ENCODE measurements around the gene HRH1.

HRH1 gene

GRCh38 chr3:11284011-11284410 is 129.7 kb downstream of the HRH1 start:
- Histone ChIP-seq H3K4me1 (ENCODE audit: control insufficient read depth, insufficient read depth, low read length, poor library complexity, severe bottlenecking) (peaks cover 23% of the 10 kb centered on the region), H3K4me3 (ENCODE audit: extremely low read depth, insufficient read depth, low read length, poor library complexity, severe bottlenecking) (no peak overlapping the region), H3K9me3 (ENCODE audit: control insufficient read depth, low read length) (no peaks in the 10 kb centered on the region), H3K27ac (ENCODE audit: low read depth, low read length, severe bottlenecking) (no peak overlapping the region), H3K36me3 (ENCODE audit: control insufficient read depth, insufficient read depth, low read length) (peaks cover 34% of the 10 kb centered on the region)
- no CpG with 5 or more reads among the region's 1 CpG for WGBS, 2 experiments (ENCODE audit: insufficient coverage in 2 of 2)

DNA sequence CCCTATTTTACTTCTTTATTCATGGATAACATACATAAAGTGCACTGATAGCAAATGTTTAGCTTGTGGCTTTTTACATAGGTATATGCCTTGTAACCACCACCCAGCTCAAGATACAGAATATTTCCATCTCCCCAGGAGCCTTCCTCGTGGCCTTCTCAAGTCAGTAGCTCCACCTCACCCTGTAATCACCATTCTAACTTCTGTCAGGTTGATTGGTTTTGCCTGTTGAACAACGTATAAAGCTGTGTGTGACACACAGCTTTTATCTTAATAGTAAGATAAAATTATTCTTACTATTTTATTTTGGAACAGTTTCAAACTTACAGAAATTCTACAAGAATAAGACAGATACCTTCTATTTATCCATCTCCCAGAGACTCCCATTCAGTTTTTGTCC is 131.2 kb downstream of the HRH1 start:
- H3K9me3 ChIP-seq (ENCODE audit: control insufficient read depth, low read length), result no peaks in the 10 kb centered on the region
- WGBS, 2 experiments (ENCODE audit: insufficient coverage in 2 of 2), result 89% methylated on average over 1 of the region's 2 CpGs; no CpG with 5 or more reads in 1 of the 2 experiments

DNA sequence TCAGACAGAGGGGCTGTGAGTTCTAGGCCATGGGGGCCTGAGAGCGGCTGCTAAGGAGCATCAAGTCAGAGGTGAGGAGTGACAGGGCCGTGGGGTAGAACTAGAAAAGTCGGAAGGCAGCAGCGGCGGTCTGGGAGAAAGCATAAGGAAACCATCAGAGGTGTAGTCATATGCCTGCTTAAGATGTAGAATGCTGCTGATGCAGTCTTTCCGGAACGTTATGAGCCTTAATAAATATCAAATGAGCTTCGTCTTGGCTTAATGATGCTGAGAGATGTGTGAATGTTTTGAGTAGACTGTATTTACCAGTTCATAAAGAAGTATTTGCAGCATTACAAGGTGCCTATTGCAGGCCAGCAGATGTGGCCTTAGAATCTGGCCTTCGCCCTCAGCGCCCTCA is 133.1 kb downstream of the HRH1 start:
- H3K27ac ChIP-seq (ENCODE audit: low read depth, low read length, severe bottlenecking), result peak overlapping the region; percentile 85

More for the DNA sequence above, 131.2 kb downstream of the HRH1 start:
- no peak overlapping the region for H3K27ac ChIP-seq (ENCODE audit: low read depth, low read length, severe bottlenecking)
- H3K36me3 ChIP-seq (ENCODE audit: control insufficient read depth, insufficient read depth, low read length), result peaks cover 34% of the 10 kb centered on the region
- H3K4me3 ChIP-seq (ENCODE audit: extremely low read depth, insufficient read depth, low read length, poor library complexity, severe bottlenecking), result no peak overlapping the region
- H3K4me1 ChIP-seq (ENCODE audit: control insufficient read depth, insufficient read depth, low read length, poor library complexity, severe bottlenecking), result peaks cover 36% of the 10 kb centered on the region

GRCh38 chr3:11288021-11288491 is 133.8 kb downstream of the HRH1 start:
- Histone ChIP-seq H3K9me3 (ENCODE audit: control insufficient read depth, low read length) (no peaks in the 10 kb centered on the region), H3K27ac (ENCODE audit: low read depth, low read length, severe bottlenecking) (peak overlapping the region; percentile 85), H3K4me1 (ENCODE audit: control insufficient read depth, insufficient read depth, low read length, poor library complexity, severe bottlenecking) (peaks cover 40% of the 10 kb centered on the region), H3K36me3 (ENCODE audit: control insufficient read depth, insufficient read depth, low read length) (peaks cover 18% of the 10 kb centered on the region), H3K4me3 (ENCODE audit: extremely low read depth, insufficient read depth, low read length, poor library complexity, severe bottlenecking) (no peak overlapping the region)
- 86 to 100% methylated on average over 1 of the region's 2 CpGs for WGBS, 2 experiments (ENCODE audit: insufficient coverage in 2 of 2)

More for the DNA sequence above, 133.1 kb downstream of the HRH1 start:
- H3K4me3 ChIP-seq (ENCODE audit: extremely low read depth, insufficient read depth, low read length, poor library complexity, severe bottlenecking), result no peak overlapping the region
- H3K9me3 ChIP-seq (ENCODE audit: control insufficient read depth, low read length), result no peaks in the 10 kb centered on the region
- peaks cover 40% of the 10 kb centered on the region for H3K4me1 ChIP-seq (ENCODE audit: control insufficient read depth, insufficient read depth, low read length, poor library complexity, severe bottlenecking)
- WGBS, 2 experiments (ENCODE audit: insufficient coverage in 2 of 2), result 94 to 99% methylated on average over 8 of the region's 10 CpGs
- H3K36me3 ChIP-seq (ENCODE audit: control insufficient read depth, insufficient read depth, low read length), result peaks cover 25% of the 10 kb centered on the region

GRCh38 chr3:11288786-11289637 is 134.7 kb downstream of the HRH1 start:
- no peak overlapping the region for H3K4me3 ChIP-seq (ENCODE audit: extremely low read depth, insufficient read depth, low read length, poor library complexity, severe bottlenecking)
- H3K4me1 ChIP-seq (ENCODE audit: control insufficient read depth, insufficient read depth, low read length, poor library complexity, severe bottlenecking), result peaks cover 40% of the 10 kb centered on the region
- H3K27ac ChIP-seq (ENCODE audit: low read depth, low read length, severe bottlenecking), result peak overlapping the region; percentile 94
- 81 to 97% methylated on average over 2 to 4 of the region's 7 CpGs for WGBS, 2 experiments (ENCODE audit: insufficient coverage in 2 of 2)
- H3K36me3 ChIP-seq (ENCODE audit: control insufficient read depth, insufficient read depth, low read length), result peaks cover 9% of the 10 kb centered on the region
- H3K9me3 ChIP-seq (ENCODE audit: control insufficient read depth, low read length), result no peaks in the 10 kb centered on the region

GRCh38 chr3:11289864-11290263 is 135.6 kb downstream of the HRH1 start:
- no peaks in the 10 kb centered on the region for H3K9me3 ChIP-seq (ENCODE audit: control insufficient read depth, low read length)
- H3K4me1 ChIP-seq (ENCODE audit: control insufficient read depth, insufficient read depth, low read length, poor library complexity, severe bottlenecking), result peaks cover 40% of the 10 kb centered on the region
- peaks cover 3% of the 10 kb centered on the region for H3K36me3 ChIP-seq (ENCODE audit: control insufficient read depth, insufficient read depth, low read length)
- 93% methylated on average over 2 of the region's 3 CpGs; no CpG with 5 or more reads in 1 of the 2 experiments for WGBS, 2 experiments (ENCODE audit: insufficient coverage in 2 of 2)
- H3K4me3 ChIP-seq (ENCODE audit: extremely low read depth, insufficient read depth, low read length, poor library complexity, severe bottlenecking), result no peak overlapping the region
- peak overlapping the region; percentile 94 for H3K27ac ChIP-seq (ENCODE audit: low read depth, low read length, severe bottlenecking)

DNA sequence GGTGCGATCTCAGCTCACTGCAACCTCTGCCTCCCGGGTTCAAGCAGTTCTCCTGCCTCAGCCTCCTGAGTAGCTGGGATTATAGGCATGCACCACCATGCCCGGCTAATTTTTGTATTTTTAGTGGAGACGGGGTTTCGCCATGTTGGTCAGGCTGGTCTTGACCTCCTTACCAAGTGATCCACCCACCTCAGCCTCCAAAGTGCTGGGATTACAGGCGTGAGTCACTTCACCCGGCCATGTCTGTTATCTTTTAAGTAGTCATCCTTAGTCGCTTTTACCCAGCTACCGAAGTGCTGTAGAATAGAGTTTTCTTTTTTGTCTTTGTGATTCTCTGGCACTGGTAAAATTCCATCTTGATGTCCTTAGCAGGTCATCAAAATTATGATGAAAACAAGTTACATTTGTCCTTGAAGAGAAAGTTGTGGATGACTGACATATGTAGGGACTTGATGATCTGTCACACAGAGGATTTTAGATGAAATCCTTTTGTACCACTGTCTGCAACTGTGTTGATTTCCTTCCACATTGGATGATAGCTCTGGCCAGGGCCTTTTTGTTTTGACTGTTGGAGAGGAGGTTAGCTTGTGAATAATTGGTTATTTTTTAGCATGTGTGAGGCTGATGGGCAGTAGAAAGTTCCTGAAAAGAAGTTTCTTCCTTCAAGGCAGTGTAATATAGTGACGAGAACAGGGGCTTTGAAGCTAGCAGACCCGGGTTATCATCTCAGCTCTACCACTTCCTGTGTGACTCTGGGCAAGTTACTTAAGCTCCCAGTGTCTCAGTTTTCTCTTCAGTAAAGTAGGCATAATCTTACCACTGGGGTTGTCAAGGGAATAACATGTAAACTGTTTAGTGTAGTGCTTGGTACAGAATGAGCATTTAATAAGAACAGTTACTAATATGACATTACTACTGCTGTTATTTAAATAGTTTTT is 136.7 kb downstream of the HRH1 start:
- Histone ChIP-seq H3K4me1 (ENCODE audit: control insufficient read depth, insufficient read depth, low read length, poor library complexity, severe bottlenecking) (peaks cover 40% of the 10 kb centered on the region), H3K27ac (ENCODE audit: low read depth, low read length, severe bottlenecking) (peak overlapping the region; percentile 78), H3K9me3 (ENCODE audit: control insufficient read depth, low read length) (no peaks in the 10 kb centered on the region), H3K4me3 (ENCODE audit: extremely low read depth, insufficient read depth, low read length, poor library complexity, severe bottlenecking) (no peak overlapping the region), H3K36me3 (ENCODE audit: control insufficient read depth, insufficient read depth, low read length) (no peaks in the 10 kb centered on the region)
- WGBS, 2 experiments (ENCODE audit: insufficient coverage in 2 of 2), result 77 to 97% methylated on average over 5 to 6 of the region's 11 CpGs

DNA sequence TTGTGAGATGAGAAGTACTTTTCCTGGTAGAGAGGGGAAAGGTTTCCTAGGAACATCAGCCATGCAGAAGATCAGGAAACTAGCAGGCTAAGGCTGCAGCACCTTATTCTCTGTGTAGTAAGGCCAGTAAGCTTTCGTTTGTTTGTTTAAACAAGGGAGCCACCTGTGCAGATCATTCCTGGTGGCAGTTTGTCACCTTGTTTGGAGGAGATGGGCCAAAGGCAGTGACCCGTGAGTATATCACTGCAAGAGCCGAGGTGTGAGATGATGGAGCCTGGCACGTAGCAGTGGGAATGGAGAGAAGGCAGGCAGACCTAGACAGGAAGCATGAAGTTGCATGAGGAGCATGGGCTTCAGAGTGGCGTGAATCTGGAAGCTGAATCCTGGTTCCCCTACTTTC is 137.5 kb downstream of the HRH1 start:
- peaks cover 39% of the 10 kb centered on the region for H3K4me1 ChIP-seq (ENCODE audit: control insufficient read depth, insufficient read depth, low read length, poor library complexity, severe bottlenecking)
- WGBS, 2 experiments (ENCODE audit: insufficient coverage in 2 of 2), result 96 to 100% methylated on average over 4 of the region's 5 CpGs
- H3K4me3 ChIP-seq (ENCODE audit: extremely low read depth, insufficient read depth, low read length, poor library complexity, severe bottlenecking), result no peak overlapping the region
- H3K9me3 ChIP-seq (ENCODE audit: control insufficient read depth, low read length), result no peaks in the 10 kb centered on the region
- peaks cover 3% of the 10 kb centered on the region for H3K36me3 ChIP-seq (ENCODE audit: control insufficient read depth, insufficient read depth, low read length)
- peak overlapping the region; percentile 78 for H3K27ac ChIP-seq (ENCODE audit: low read depth, low read length, severe bottlenecking)

DNA sequence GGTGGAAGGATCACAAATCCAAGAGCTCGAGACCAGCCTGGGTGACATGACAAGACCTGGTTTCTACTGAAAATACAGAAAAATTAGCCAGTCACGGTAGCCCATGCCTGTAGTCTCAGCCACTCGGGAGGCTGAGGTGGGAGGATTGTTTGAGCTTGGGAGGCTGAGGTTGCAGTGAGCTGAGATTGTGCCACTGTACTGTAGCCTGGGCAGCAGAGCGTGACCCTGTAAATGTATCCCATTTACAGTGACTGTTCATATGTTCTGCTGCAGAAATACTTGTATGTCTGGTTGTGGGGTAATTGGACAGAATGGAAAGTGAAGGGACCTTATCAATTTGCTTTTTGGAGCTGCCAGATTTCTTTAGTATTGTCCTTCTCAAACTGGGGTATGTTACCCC is 142.8 kb downstream of the HRH1 start:
- H3K9me3 ChIP-seq (ENCODE audit: control insufficient read depth, low read length), result no peaks in the 10 kb centered on the region
- no peak overlapping the region for H3K27ac ChIP-seq (ENCODE audit: low read depth, low read length, severe bottlenecking)
- peaks cover 30% of the 10 kb centered on the region for H3K36me3 ChIP-seq (ENCODE audit: control insufficient read depth, insufficient read depth, low read length)
- H3K4me3 ChIP-seq (ENCODE audit: extremely low read depth, insufficient read depth, low read length, poor library complexity, severe bottlenecking), result no peak overlapping the region
- no peaks in the 10 kb centered on the region for H3K4me1 ChIP-seq (ENCODE audit: control insufficient read depth, insufficient read depth, low read length, poor library complexity, severe bottlenecking)
- 89 to 100% methylated on average over 1 to 4 of the region's 4 CpGs for WGBS, 2 experiments (ENCODE audit: insufficient coverage in 2 of 2)

DNA sequence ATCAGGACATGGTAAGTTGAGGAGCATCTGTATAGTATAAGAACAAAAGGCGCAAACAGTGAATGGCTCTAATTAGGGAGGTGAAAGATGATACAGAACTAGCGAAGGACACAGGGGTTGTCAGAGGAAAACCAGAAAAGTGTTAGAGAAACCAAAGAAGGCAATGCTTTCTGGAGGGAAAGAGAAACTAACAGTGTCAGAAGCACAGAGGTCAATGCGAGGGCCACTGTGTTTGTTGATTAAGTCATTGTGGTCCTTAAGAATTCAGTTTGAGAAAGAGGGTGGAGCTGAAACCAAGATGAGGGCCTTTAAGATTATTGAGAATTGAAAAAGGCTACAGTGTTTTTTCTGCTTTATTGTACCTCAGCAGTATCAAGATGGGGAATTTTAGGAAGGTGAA is 146.7 kb downstream of the HRH1 start:
- 92 to 93% methylated on average over 3 of the region's 3 CpGs for WGBS, 2 experiments (ENCODE audit: insufficient coverage in 2 of 2)
- H3K4me3 ChIP-seq (ENCODE audit: extremely low read depth, insufficient read depth, low read length, poor library complexity, severe bottlenecking), result no peak overlapping the region
- H3K27ac ChIP-seq (ENCODE audit: low read depth, low read length, severe bottlenecking), result no peak overlapping the region
- no peaks in the 10 kb centered on the region for H3K9me3 ChIP-seq (ENCODE audit: control insufficient read depth, low read length)
- peaks cover 3% of the 10 kb centered on the region for H3K4me1 ChIP-seq (ENCODE audit: control insufficient read depth, insufficient read depth, low read length, poor library complexity, severe bottlenecking)
- H3K36me3 ChIP-seq (ENCODE audit: control insufficient read depth, insufficient read depth, low read length), result peaks cover 40% of the 10 kb centered on the region

All from mesodermal cell (in vitro differentiated cells).